Breast epithelium (tissue), 4 donors: ENCODE measurements around the gene GALNT7. TPM values are rescaled to one million over a fixed set of nuclear protein-coding genes. Genes with fewer than 3 reads are reported as not detected.

Experiments used
- DNase-seq, 2 donors: peaks; one replicate each; pipeline ENCODE4 v3.0.0-alpha.2; 2019; ENCODE audit warnings: low spot score in 2 of 2
- H3K27ac ChIP-seq, 2 donors: fragments of 200-600 bp; sonication (generic) in 1 of 2; one replicate each; pipeline ENCODE4 v1.5.1; 2016 to 2019; ENCODE audit warnings: mild to moderate bottlenecking in 1 of 2
- H3K27me3 ChIP-seq, 2 donors: fragments of 200-600 bp; sonication (generic) in 1 of 2; one replicate each; pipeline versions ENCODE4 v1.5.1 to v1.6.0; 2017 to 2019; ENCODE audit warnings: control low read depth in 1 of 2, mild to moderate bottlenecking in 1 of 2
- H3K36me3 ChIP-seq: fragments of 200-600 bp; one replicate; pipeline ENCODE4 v1.5.1; 2019
- H3K4me1 ChIP-seq, 2 donors: fragments of 200-600 bp; sonication (generic); one replicate each; pipeline ENCODE4 v1.5.1; 2016 to 2019; ENCODE audit warnings: control low read depth in 1 of 2
- H3K4me3 ChIP-seq, 3 donors: fragments of 200-600 bp; sonication (generic); 1 replicate in 2 of 3; 2 replicates in 1 of 3; pipeline ENCODE4 v1.5.1; 2016 to 2019; ENCODE audit warnings: mild to moderate bottlenecking in 3 of 3, moderate library complexity in 2 of 3
- H3K9me3 ChIP-seq, 2 donors: fragments of 200-600 bp; sonication (generic) in 1 of 2; one replicate each; pipeline ENCODE4 v1.5.1; 2016 to 2019; ENCODE audit warnings: control low read depth in 1 of 2
- CTCF ChIP-seq, 3 donors: fragments of 450-650 bp; IDR thresholded peaks; one replicate each; pipeline ENCODE4 v1.5.1; 2016 to 2017; ENCODE audit warnings: antibody characterized with exemption in 3 of 3, mild to moderate bottlenecking in 3 of 3, moderate library complexity in 3 of 3
- POLR2A ChIP-seq: fragments of 450-650 bp; IDR thresholded peaks from one replicate; pipeline ENCODE4 v1.6.1; 2016; ENCODE audit warnings: antibody characterized with exemption, mild to moderate bottlenecking, moderate library complexity
- POLR2AphosphoS5 ChIP-seq, 3 donors: sonication (generic); formaldehyde crosslinking; IDR thresholded peaks; one replicate each; pipeline ENCODE4 v1.6.1; 2017; ENCODE audit warnings: antibody characterized with exemption in 3 of 3
- intact Hi-C: fragments of 100-400 bp; cut with DNase I; formaldehyde crosslinking; loops from one replicate; pipeline ENCODE4 v1.15.1; 2023; ENCODE audit warnings: low total_unique reads
- total RNA-seq, 3 donors: library from RNA; depleted of rRNA; stranded (reverse); fragments of >200 nt; gene quantifications; one replicate each; pipeline ENCODE4 v1.1.0, GENCODE V29; 2016

The GALNT7 gene
- total RNA-seq, 3 donors from 2014 or later = 10.7 to 67.2 (median 52.2) TPM

- no peaks in the 10 kb centered on the region for H3K4me1 ChIP-seq
- no peaks in the 10 kb centered on the region for H3K9me3 ChIP-seq
- intact Hi-C loops = loop anchor here (10.0 kb wide), 1 partner anchor 464 kb away; no protein-coding TSS in a partner anchor
- TF ChIP-seq POLR2A (no peak), POLR2AphosphoS5 (IDR thresholded peaks at IDR 0.05) (no peak), CTCF (IDR thresholded peaks at IDR 0.05) (no peak)
- no peak overlapping the region for H3K4me3 ChIP-seq
- H3K36me3 ChIP-seq = no peaks in the 10 kb centered on the region
- DNase-seq = no peak
- no peak overlapping the region for H3K27ac ChIP-seq
- H3K27me3 ChIP-seq = no peaks in the 10 kb centered on the region
These were observed 80.1 kb downstream of the GALNT7 start for GRCh38 chr4:173248690-173249089.

GRCh38 chr4:173252024-173252935, 83.7 kb downstream of the GALNT7 start:
- H3K9me3 ChIP-seq = no peaks in the 10 kb centered on the region
- H3K27ac ChIP-seq = no peak overlapping the region
- DNase-seq = peak in 1 of 2 donors; percentile 45
- TF ChIP-seq POLR2A = no peak
- TF ChIP-seq CTCF (IDR thresholded peaks at IDR 0.05) = no peak
- TF ChIP-seq POLR2AphosphoS5 (IDR thresholded peaks at IDR 0.05) = no peak
- no peaks in the 10 kb centered on the region for H3K27me3 ChIP-seq
- intact Hi-C loops = loop anchor here (10.0 kb wide), 1 partner anchor 227 kb away; no protein-coding TSS in a partner anchor
- H3K4me1 ChIP-seq = no peaks in the 10 kb centered on the region
- no peaks in the 10 kb centered on the region for H3K36me3 ChIP-seq
- no peak overlapping the region for H3K4me3 ChIP-seq

- Histone ChIP-seq H3K4me3 (no peak overlapping the region), H3K9me3 (no peaks in the 10 kb centered on the region), H3K27me3 (no peaks in the 10 kb centered on the region), H3K36me3 (no peaks in the 10 kb centered on the region), H3K27ac (no peak overlapping the region), H3K4me1 (no peaks in the 10 kb centered on the region)
- intact Hi-C loops = loop anchor here (10.0 kb wide), 1 partner anchor 229 kb away; no protein-coding TSS in a partner anchor
- no peak for DNase-seq
- TF ChIP-seq CTCF (IDR thresholded peaks at IDR 0.05) (no peak), POLR2A (no peak), POLR2AphosphoS5 (IDR thresholded peaks at IDR 0.05) (no peak)
These were observed 85.0 kb downstream of the GALNT7 start for GRCh38 chr4:173253561-173253960.

- Histone ChIP-seq H3K4me3 (no peak overlapping the region), H3K27ac (no peak overlapping the region), H3K4me1 (no peaks in the 10 kb centered on the region), H3K27me3 (no peaks in the 10 kb centered on the region), H3K9me3 (no peaks in the 10 kb centered on the region), H3K36me3 (no peaks in the 10 kb centered on the region)
- no peak for TF ChIP-seq POLR2AphosphoS5 (IDR thresholded peaks at IDR 0.05)
- no peak for TF ChIP-seq POLR2A
- TF ChIP-seq CTCF (IDR thresholded peaks at IDR 0.05) = no peak
- DNase-seq = no peak
- intact Hi-C loops = loop anchor here (10.0 kb wide), 1 partner anchor 230 kb away; no protein-coding TSS in a partner anchor
These were observed 86.0 kb downstream of the GALNT7 start for GRCh38 chr4:173254646-173255045.

GRCh38 chr4:173256825-173257224, 88.2 kb downstream of the GALNT7 start:
- H3K27me3 ChIP-seq = no peaks in the 10 kb centered on the region
- H3K36me3 ChIP-seq = no peaks in the 10 kb centered on the region
- H3K4me1 ChIP-seq = no peaks in the 10 kb centered on the region
- intact Hi-C loops = loop anchor here (10.0 kb wide), 1 partner anchor 232 kb away; no protein-coding TSS in a partner anchor
- no peaks in the 10 kb centered on the region for H3K9me3 ChIP-seq
- H3K27ac ChIP-seq = no peak overlapping the region
- no peak for TF ChIP-seq POLR2AphosphoS5 (IDR thresholded peaks at IDR 0.05)
- TF ChIP-seq POLR2A = no peak
- TF ChIP-seq CTCF (IDR thresholded peaks at IDR 0.05) = no peak
- no peak for DNase-seq
- no peak overlapping the region for H3K4me3 ChIP-seq
